DOHH2 (cell line): ENCODE measurements around the gene PTPRC.

Source experiments
- H3F3A ChIP-seq: fragments of 200-600 bp; sonication (generic), shearing (Covaris generic); 2 replicates; pipeline ENCODE4 v1.6.0; 2016; ENCODE audit warnings: antibody characterized with exemption, mild to moderate bottlenecking; ENCODE audit not compliant: control insufficient read depth, insufficient read depth
- H3K27ac ChIP-seq: fragments of 200-600 bp; sonication (generic); 2 replicates; pipeline ENCODE4 v1.5.1; 2014; ENCODE audit warnings: low read depth, mild to moderate bottlenecking, low read length, moderate library complexity
- H3K27me3 ChIP-seq: fragments of 200-600 bp; sonication (generic); 2 replicates; pipeline ENCODE4 v1.6.1; 2014; ENCODE audit warnings: mild to moderate bottlenecking, low read length, mixed read lengths; ENCODE audit not compliant: control insufficient read depth
- H3K36me3 ChIP-seq: fragments of 200-600 bp; sonication (generic); 2 replicates; pipeline ENCODE4 v1.6.1; 2014; ENCODE audit warnings: mild to moderate bottlenecking, low read length, moderate library complexity, mixed read lengths; ENCODE audit not compliant: control insufficient read depth
- H3K4me1 ChIP-seq: fragments of 200-600 bp; sonication (generic); 2 replicates; pipeline ENCODE4 v1.6.1; 2014; ENCODE audit warnings: mild to moderate bottlenecking, low read length, mixed read lengths; ENCODE audit not compliant: control insufficient read depth
- H3K4me2 ChIP-seq: fragments of 200-600 bp; sonication (generic); 2 replicates; pipeline ENCODE4 v1.6.0; 2014; ENCODE audit warnings: mild to moderate bottlenecking, low read length, moderate library complexity
- H3K4me3 ChIP-seq: fragments of 200-600 bp; sonication (generic); 2 replicates; pipeline ENCODE4 v1.5.1; 2014; ENCODE audit warnings: mild to moderate bottlenecking, low read length, mixed read lengths
- H3K79me2 ChIP-seq: fragments of 200-600 bp; sonication (generic); 2 replicates; pipeline ENCODE4 v1.6.1; 2014; ENCODE audit warnings: mild to moderate bottlenecking, low read length, mixed read lengths; ENCODE audit not compliant: control insufficient read depth
- H3K9me2 ChIP-seq: fragments of 200-600 bp; sonication (generic); replicated peaks from 2 replicates; pipeline ENCODE4 v1.6.1; 2014; ENCODE audit warnings: mild to moderate bottlenecking, low read length, mixed read lengths; ENCODE audit not compliant: control insufficient read depth
- H3K9me3 ChIP-seq: fragments of 200-600 bp; sonication (generic); 2 replicates; pipeline ENCODE4 v1.6.1; 2014; ENCODE audit warnings: antibody characterized with exemption, low read length, mixed read lengths; ENCODE audit not compliant: control insufficient read depth, insufficient read depth
- H4K20me1 ChIP-seq: fragments of 200-600 bp; sonication (generic); 2 replicates; pipeline ENCODE4 v1.6.0; 2014; ENCODE audit warnings: low read depth, mild to moderate bottlenecking, antibody characterized with exemption, low read length, moderate library complexity; ENCODE audit not compliant: control insufficient read depth, insufficient read depth
- EZH2phosphoT487 ChIP-seq: fragments of 200-600 bp; sonication (generic); IDR thresholded peaks from 2 replicates; pipeline ENCODE4 v1.6.1; 2017; ENCODE audit warnings: borderline replicate concordance, mild to moderate bottlenecking, antibody characterized with exemption, low read length, moderate library complexity, mixed read lengths
- TF ChIP-seq, protein P1 (sequence below): fragments of 200-600 bp; sonication (generic); IDR thresholded peaks from one replicate; pipeline ENCODE4 v1.5.1; 2014; ENCODE audit warnings: antibody characterized with exemption, mild to moderate bottlenecking, low read depth, low read length; ENCODE audit not compliant: poor library complexity, severe bottlenecking

Gene PTPRC

DNA sequence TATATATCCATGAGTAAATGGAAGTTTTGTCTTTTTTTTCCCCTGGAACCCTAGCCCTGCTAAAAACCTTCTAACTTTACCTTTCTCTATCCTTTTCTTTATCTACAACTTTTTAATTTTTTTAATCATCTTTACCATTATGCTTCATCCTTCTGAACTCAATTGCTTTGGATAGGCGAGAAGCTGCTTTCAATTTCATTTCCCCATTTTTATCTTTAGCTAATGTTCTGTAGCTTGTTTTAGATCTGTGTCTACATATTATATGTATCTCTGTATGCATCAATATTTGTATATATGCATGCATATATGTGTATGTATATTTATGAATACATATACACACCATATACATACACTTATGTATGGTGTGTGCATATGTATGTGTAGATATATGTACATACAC lies 57.4 kb downstream of the PTPRC start:
- Histone ChIP-seq H3K27me3 (no peaks in the 10 kb centered on the region), H3K4me3 (no peak overlapping the region; the same call in 1 of the 2 replicates), H3K79me2 (peaks cover 85% of the 10 kb centered on the region), H3K9me3 (no peaks in the 10 kb centered on the region), H4K20me1 (0 out of 2 replicates have a peak, but pooled peaks cover 4% of the 10 kb centered on the region), H3K4me2 (peak overlapping the region; percentile 35), H3F3A (peaks cover 26% of the 10 kb centered on the region), H3K4me1 (peaks cover 84% of the 10 kb centered on the region), H3K36me3 (peaks cover 88% of the 10 kb centered on the region), H3K27ac (peak overlapping the region; percentile 18; the same call in 1 of the 2 replicates), H3K9me2 (no peaks in the 10 kb centered on the region)
- TF ChIP-seq, protein P1, sequence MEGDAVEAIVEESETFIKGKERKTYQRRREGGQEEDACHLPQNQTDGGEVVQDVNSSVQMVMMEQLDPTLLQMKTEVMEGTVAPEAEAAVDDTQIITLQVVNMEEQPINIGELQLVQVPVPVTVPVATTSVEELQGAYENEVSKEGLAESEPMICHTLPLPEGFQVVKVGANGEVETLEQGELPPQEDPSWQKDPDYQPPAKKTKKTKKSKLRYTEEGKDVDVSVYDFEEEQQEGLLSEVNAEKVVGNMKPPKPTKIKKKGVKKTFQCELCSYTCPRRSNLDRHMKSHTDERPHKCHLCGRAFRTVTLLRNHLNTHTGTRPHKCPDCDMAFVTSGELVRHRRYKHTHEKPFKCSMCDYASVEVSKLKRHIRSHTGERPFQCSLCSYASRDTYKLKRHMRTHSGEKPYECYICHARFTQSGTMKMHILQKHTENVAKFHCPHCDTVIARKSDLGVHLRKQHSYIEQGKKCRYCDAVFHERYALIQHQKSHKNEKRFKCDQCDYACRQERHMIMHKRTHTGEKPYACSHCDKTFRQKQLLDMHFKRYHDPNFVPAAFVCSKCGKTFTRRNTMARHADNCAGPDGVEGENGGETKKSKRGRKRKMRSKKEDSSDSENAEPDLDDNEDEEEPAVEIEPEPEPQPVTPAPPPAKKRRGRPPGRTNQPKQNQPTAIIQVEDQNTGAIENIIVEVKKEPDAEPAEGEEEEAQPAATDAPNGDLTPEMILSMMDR, result no peak

DNA sequence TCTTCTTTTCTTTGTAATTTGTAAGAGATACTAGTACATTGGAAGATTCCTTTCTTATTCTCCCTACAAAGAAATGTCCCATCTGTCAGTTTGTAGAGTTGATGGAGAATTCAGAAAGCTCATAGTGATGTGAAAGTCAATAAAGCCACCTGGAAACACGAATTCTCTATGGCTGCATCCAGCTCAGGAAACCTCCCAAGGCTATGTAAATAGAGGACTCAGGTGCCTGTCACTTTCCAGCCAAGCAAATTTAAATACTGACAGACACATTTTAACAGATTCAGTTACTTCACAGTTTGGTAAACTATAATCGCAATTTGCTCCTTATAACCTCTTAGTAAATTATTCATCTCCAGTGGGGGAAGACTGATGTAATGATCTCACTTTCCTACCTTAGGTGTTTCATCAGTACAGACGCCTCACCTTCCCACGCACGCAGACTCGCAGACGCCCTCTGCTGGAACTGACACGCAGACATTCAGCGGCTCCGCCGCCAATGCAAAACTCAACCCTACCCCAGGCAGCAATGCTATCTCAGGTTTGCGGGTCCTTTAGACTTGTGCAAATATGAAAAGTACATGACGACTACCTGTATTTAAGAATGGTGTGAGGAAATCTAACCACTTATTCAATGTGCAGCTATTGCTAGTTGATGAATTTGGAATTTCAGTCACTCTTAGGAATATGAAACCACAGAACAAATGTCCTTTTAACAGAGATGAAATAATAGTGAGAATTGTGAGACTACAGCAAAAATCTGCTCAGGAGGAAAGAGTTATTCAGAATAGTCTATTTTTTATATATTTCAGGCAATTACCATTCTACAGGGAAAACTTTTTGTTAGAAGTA lies 60.6 kb downstream of the PTPRC start:
- Histone ChIP-seq H3K9me2 (no peaks in the 10 kb centered on the region), H3K79me2 (peaks cover 60% of the 10 kb centered on the region), H3F3A (peaks cover 18% of the 10 kb centered on the region), H3K4me3 (no peak overlapping the region), H3K4me2 (no peak overlapping the region), H3K36me3 (peaks cover 91% of the 10 kb centered on the region), H3K27me3 (no peaks in the 10 kb centered on the region), H3K4me1 (peaks cover 60% of the 10 kb centered on the region), H3K27ac (no peak overlapping the region), H3K9me3 (no peaks in the 10 kb centered on the region), H4K20me1 (no peaks in the 10 kb centered on the region)
- TF ChIP-seq, protein P1, result peak; percentile 67
- TF ChIP-seq EZH2phosphoT487, result no peak

DNA sequence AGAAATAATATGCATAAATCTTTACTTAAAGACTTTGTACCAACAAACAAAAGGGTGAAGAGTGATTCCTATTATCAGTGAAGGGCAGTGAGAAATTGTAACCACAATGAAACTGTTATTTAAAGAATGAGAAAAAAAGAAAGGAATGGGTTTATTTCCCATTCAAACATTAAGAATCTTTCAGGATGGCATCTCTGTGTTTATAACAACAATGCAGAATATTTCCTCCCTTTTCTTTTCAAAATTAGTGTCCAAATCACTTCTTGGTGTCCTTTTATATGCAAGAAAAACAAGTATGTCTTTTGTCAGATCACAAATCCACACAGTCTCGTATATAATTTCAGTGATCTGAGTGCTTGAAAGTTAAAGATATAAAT lies 61.2 kb downstream of the PTPRC start:
- Histone ChIP-seq H3F3A (peaks cover 18% of the 10 kb centered on the region), H3K9me3 (no peaks in the 10 kb centered on the region), H3K4me3 (no peak overlapping the region), H3K79me2 (peaks cover 54% of the 10 kb centered on the region), H3K4me1 (peaks cover 54% of the 10 kb centered on the region), H4K20me1 (no peaks in the 10 kb centered on the region), H3K27ac (no peak overlapping the region), H3K27me3 (no peaks in the 10 kb centered on the region), H3K4me2 (no peak overlapping the region), H3K36me3 (peaks cover 91% of the 10 kb centered on the region), H3K9me2 (no peaks in the 10 kb centered on the region)
- TF ChIP-seq EZH2phosphoT487, result no peak
- TF ChIP-seq, protein P1, result no peak
